Measurements from ENCODE around the gene BNC2.
A peak's percentile ranks its signal among the peaks of the same experiment; 100 is the strongest.
"Not testable (repeated sequence)": the region's sequence is repeated elsewhere in the genome, so short reads cannot be mapped to it uniquely, and the experiment has no call there.

The BNC2 gene

GRCh38 chr9:16884952-16885513 is 14.6 kb upstream of the BNC2 start:
- Histone ChIP-seq H3K36me3 (ENCODE audit: control insufficient read depth, insufficient read depth, low read length) (no peaks in the 10 kb centered on the region), H3K9ac (ENCODE audit: low read length) (no peak overlapping the region), H3K27me3 (ENCODE audit: control insufficient read depth, insufficient read depth, low read length) (no peaks in the 10 kb centered on the region), H3K4me1 (ENCODE audit: control insufficient read depth, insufficient read depth, low read length) (peaks cover 3% of the 10 kb centered on the region; the same call in 1 of the 2 replicates), H3K9me3 (ENCODE audit: control insufficient read depth, insufficient read depth, low read depth, low read length) (peaks cover 5% of the 10 kb centered on the region; the same call in 1 of the 2 replicates), H3K27ac (ENCODE audit: low read depth, low read length) (no peak overlapping the region), H3K4me3 (ENCODE audit: low read depth, low read length) (no peak overlapping the region)

- Histone ChIP-seq H3K9me3 (ENCODE audit: control insufficient read depth, insufficient read depth, low read depth, low read length) (peaks cover 5% of the 10 kb centered on the region; the same call in 1 of the 2 replicates), H3K27me3 (ENCODE audit: control insufficient read depth, insufficient read depth, low read length) (no peaks in the 10 kb centered on the region), H3K4me1 (ENCODE audit: control insufficient read depth, insufficient read depth, low read length) (peaks cover 3% of the 10 kb centered on the region; the same call in 1 of the 2 replicates), H3K9ac (ENCODE audit: low read length) (no peak overlapping the region), H3K4me3 (ENCODE audit: low read depth, low read length) (no peak overlapping the region), H3K36me3 (ENCODE audit: control insufficient read depth, insufficient read depth, low read length) (no peaks in the 10 kb centered on the region), H3K27ac (ENCODE audit: low read depth, low read length) (no peak overlapping the region)
Observed at GRCh38 chr9:16884373-16884772, 13.9 kb upstream of the BNC2 start.

GRCh38 chr9:16883586-16883985 is 13.1 kb upstream of the BNC2 start:
- Histone ChIP-seq H3K27me3 (ENCODE audit: control insufficient read depth, insufficient read depth, low read length) (no peaks in the 10 kb centered on the region), H3K27ac (ENCODE audit: low read depth, low read length) (no peak overlapping the region), H3K4me3 (ENCODE audit: low read depth, low read length) (no peak overlapping the region), H3K36me3 (ENCODE audit: control insufficient read depth, insufficient read depth, low read length) (no peaks in the 10 kb centered on the region), H3K4me1 (ENCODE audit: control insufficient read depth, insufficient read depth, low read length) (peaks cover 3% of the 10 kb centered on the region; the same call in 1 of the 2 replicates), H3K9ac (ENCODE audit: low read length) (no peak overlapping the region), H3K9me3 (ENCODE audit: control insufficient read depth, insufficient read depth, low read depth, low read length) (peaks cover 5% of the 10 kb centered on the region; the same call in 1 of the 2 replicates)

GRCh38 chr9:16882440-16882839 is 12.0 kb upstream of the BNC2 start:
- not testable (repeated sequence) for H3K4me3 ChIP-seq (ENCODE audit: low read depth, low read length); H3K4me1 ChIP-seq (ENCODE audit: control insufficient read depth, insufficient read depth, low read length); H3K27me3 ChIP-seq (ENCODE audit: control insufficient read depth, insufficient read depth, low read length); H3K36me3 ChIP-seq (ENCODE audit: control insufficient read depth, insufficient read depth, low read length); H3K9me3 ChIP-seq (ENCODE audit: control insufficient read depth, insufficient read depth, low read depth, low read length); H3K27ac ChIP-seq (ENCODE audit: low read depth, low read length); H3K9ac ChIP-seq (ENCODE audit: low read length)

GRCh38 chr9:16879416-16879815 is 8.9 kb upstream of the BNC2 start:
- no peaks in the 10 kb centered on the region for H3K36me3 ChIP-seq (ENCODE audit: control insufficient read depth, insufficient read depth, low read length)
- no peaks in the 10 kb centered on the region for H3K27me3 ChIP-seq (ENCODE audit: control insufficient read depth, insufficient read depth, low read length)
- H3K9me3 ChIP-seq (ENCODE audit: control insufficient read depth, insufficient read depth, low read depth, low read length) = peaks cover 5% of the 10 kb centered on the region; the same call in 1 of the 2 replicates
- H3K4me1 ChIP-seq (ENCODE audit: control insufficient read depth, insufficient read depth, low read length) = no peaks in the 10 kb centered on the region
- H3K4me3 ChIP-seq (ENCODE audit: low read depth, low read length) = no peak overlapping the region
- no peak overlapping the region for H3K9ac ChIP-seq (ENCODE audit: low read length)
- no peak overlapping the region for H3K27ac ChIP-seq (ENCODE audit: low read depth, low read length)

- peaks cover 9% of the 10 kb centered on the region for H3K4me1 ChIP-seq (ENCODE audit: control insufficient read depth, insufficient read depth, low read length)
- no peaks in the 10 kb centered on the region for H3K36me3 ChIP-seq (ENCODE audit: control insufficient read depth, insufficient read depth, low read length)
- no peaks in the 10 kb centered on the region for H3K27me3 ChIP-seq (ENCODE audit: control insufficient read depth, insufficient read depth, low read length)
- no peak overlapping the region for H3K9ac ChIP-seq (ENCODE audit: low read length)
- no peak overlapping the region for H3K4me3 ChIP-seq (ENCODE audit: low read depth, low read length)
- H3K9me3 ChIP-seq (ENCODE audit: control insufficient read depth, insufficient read depth, low read depth, low read length) = peaks cover 3% of the 10 kb centered on the region; the same call in 1 of the 2 replicates
- no peak overlapping the region for H3K27ac ChIP-seq (ENCODE audit: low read depth, low read length)
Observed at GRCh38 chr9:16877256-16877655, 6.8 kb upstream of the BNC2 start.

- Histone ChIP-seq H3K4me1 (ENCODE audit: control insufficient read depth, insufficient read depth, low read length) (peaks cover 21% of the 10 kb centered on the region), H3K27ac (ENCODE audit: low read depth, low read length) (no peak overlapping the region), H3K4me3 (ENCODE audit: low read depth, low read length) (no peak overlapping the region), H3K9me3 (ENCODE audit: control insufficient read depth, insufficient read depth, low read depth, low read length) (no peaks in the 10 kb centered on the region), H3K36me3 (ENCODE audit: control insufficient read depth, insufficient read depth, low read length) (no peaks in the 10 kb centered on the region), H3K9ac (ENCODE audit: low read length) (no peak overlapping the region), H3K27me3 (ENCODE audit: control insufficient read depth, insufficient read depth, low read length) (peaks cover 12% of the 10 kb centered on the region)
Observed at GRCh38 chr9:16873126-16873802, 2.8 kb upstream of the BNC2 start.

GRCh38 chr9:16871336-16872151 is 1.1 kb upstream of the BNC2 start:
- H3K27me3 ChIP-seq (ENCODE audit: control insufficient read depth, insufficient read depth, low read length) = peaks cover 18% of the 10 kb centered on the region
- H3K27ac ChIP-seq (ENCODE audit: low read depth, low read length) = peak overlapping the region; percentile 65; the same call in 1 of the 2 replicates
- no peaks in the 10 kb centered on the region for H3K36me3 ChIP-seq (ENCODE audit: control insufficient read depth, insufficient read depth, low read length)
- H3K9me3 ChIP-seq (ENCODE audit: control insufficient read depth, insufficient read depth, low read depth, low read length) = no peaks in the 10 kb centered on the region
- peak overlapping the region; percentile 80 for H3K9ac ChIP-seq (ENCODE audit: low read length)
- peak overlapping the region; percentile 93 for H3K4me3 ChIP-seq (ENCODE audit: low read depth, low read length)
- H3K4me1 ChIP-seq (ENCODE audit: control insufficient read depth, insufficient read depth, low read length) = peaks cover 34% of the 10 kb centered on the region

- Histone ChIP-seq H3K4me3 (ENCODE audit: low read depth, low read length) (peak overlapping the region; percentile 93), H3K9me3 (ENCODE audit: control insufficient read depth, insufficient read depth, low read depth, low read length) (no peaks in the 10 kb centered on the region), H3K36me3 (ENCODE audit: control insufficient read depth, insufficient read depth, low read length) (no peaks in the 10 kb centered on the region), H3K27ac (ENCODE audit: low read depth, low read length) (peak overlapping the region; percentile 65; the same call in 1 of the 2 replicates), H3K27me3 (ENCODE audit: control insufficient read depth, insufficient read depth, low read length) (peaks cover 18% of the 10 kb centered on the region), H3K9ac (ENCODE audit: low read length) (peak overlapping the region; percentile 80), H3K4me1 (ENCODE audit: control insufficient read depth, insufficient read depth, low read length) (peaks cover 43% of the 10 kb centered on the region)
Observed at GRCh38 chr9:16869882-16870595, 431 bp downstream of the BNC2 start.

- Histone ChIP-seq H3K4me1 (ENCODE audit: control insufficient read depth, insufficient read depth, low read length) (peaks cover 50% of the 10 kb centered on the region), H3K27ac (ENCODE audit: low read depth, low read length) (no peak overlapping the region), H3K9ac (ENCODE audit: low read length) (peak overlapping the region; percentile 34), H3K27me3 (ENCODE audit: control insufficient read depth, insufficient read depth, low read length) (peaks cover 18% of the 10 kb centered on the region), H3K9me3 (ENCODE audit: control insufficient read depth, insufficient read depth, low read depth, low read length) (no peaks in the 10 kb centered on the region), H3K36me3 (ENCODE audit: control insufficient read depth, insufficient read depth, low read length) (no peaks in the 10 kb centered on the region), H3K4me3 (ENCODE audit: low read depth, low read length) (peak overlapping the region; percentile 93)
Observed at GRCh38 chr9:16869131-16869881, 1.2 kb downstream of the BNC2 start.
